Heart left ventricle (tissue), 13 donors: ENCODE measurements around the gene RPL31.

Experiments
- POLR2A ChIP-seq, 2 donors: fragments of 450-650 bp; IDR thresholded peaks; one replicate each; pipeline ENCODE4 v1.6.1; 2017; ENCODE audit warnings: antibody characterized with exemption in 2 of 2, mild to moderate bottlenecking in 2 of 2, moderate library complexity in 2 of 2
- TF ChIP-seq, protein P1 (sequence below), 12 donors: fragments of 200-600 bp; sonication (generic) in 4 of 12; IDR thresholded peaks; one replicate each; pipeline versions ENCODE4 v1.5.0 to v1.8.0; 2018 to 2022; ENCODE audit warnings: antibody characterized with exemption in 12 of 12, mild to moderate bottlenecking in 5 of 12
- donor health status: ischemic (EF 13 %, LVEDD 7.1; RV severe dilation, severe dysfunction).
- donor health status: DM: no; HTN: yes; CAD: no.
- donor health status: DM: no; HTN: no; CAD: no.
- donor health status: ischemic (EF 25% LVEDD 6.9; RV normal size, moderate dysfunction).
- donor health status: ischemic (EF 25% LVEDD 5.7; RV mildly dilated, moderate dysfunction).
- donor health status: ischemic (EF 35%, LVEDD 5.7; RV mildly dilated, moderate dysfunction).
- donor health status: nonischemic (EF 11% LVEDD 7.7; RV severe dilation, severe dysfunction).
- donor health status: DM: yes; HTN: yes; CAD: no.
- donor health status: PGD.
- donor health status: ischemic (EF 29% LVEDD 5.4; RV normal size, mild dysfunction).
- donor health status: nonischemic (EF 23%, LVEDD 6.1; RV moderate dilation, normal function).

- TF ChIP-seq, protein P1, sequence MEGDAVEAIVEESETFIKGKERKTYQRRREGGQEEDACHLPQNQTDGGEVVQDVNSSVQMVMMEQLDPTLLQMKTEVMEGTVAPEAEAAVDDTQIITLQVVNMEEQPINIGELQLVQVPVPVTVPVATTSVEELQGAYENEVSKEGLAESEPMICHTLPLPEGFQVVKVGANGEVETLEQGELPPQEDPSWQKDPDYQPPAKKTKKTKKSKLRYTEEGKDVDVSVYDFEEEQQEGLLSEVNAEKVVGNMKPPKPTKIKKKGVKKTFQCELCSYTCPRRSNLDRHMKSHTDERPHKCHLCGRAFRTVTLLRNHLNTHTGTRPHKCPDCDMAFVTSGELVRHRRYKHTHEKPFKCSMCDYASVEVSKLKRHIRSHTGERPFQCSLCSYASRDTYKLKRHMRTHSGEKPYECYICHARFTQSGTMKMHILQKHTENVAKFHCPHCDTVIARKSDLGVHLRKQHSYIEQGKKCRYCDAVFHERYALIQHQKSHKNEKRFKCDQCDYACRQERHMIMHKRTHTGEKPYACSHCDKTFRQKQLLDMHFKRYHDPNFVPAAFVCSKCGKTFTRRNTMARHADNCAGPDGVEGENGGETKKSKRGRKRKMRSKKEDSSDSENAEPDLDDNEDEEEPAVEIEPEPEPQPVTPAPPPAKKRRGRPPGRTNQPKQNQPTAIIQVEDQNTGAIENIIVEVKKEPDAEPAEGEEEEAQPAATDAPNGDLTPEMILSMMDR (IDR thresholded peaks at IDR 0.05): no peak
- TF ChIP-seq POLR2A (IDR thresholded peaks at IDR 0.05): no peak
Observed at GRCh38 chr2:101032084-101032776, 30.1 kb downstream of the RPL31 start.
